ENCODE results near the gene SLC22A13. TPM values are rescaled to one million over a fixed set of nuclear protein-coding genes. Genes with fewer than 3 reads are reported as not detected.

Gene SLC22A13
- polyA plus RNA-seq, 1 experiment, result 0.15 TPM

- ChIA-PET CTCF (no interaction called here), POLR2A (no interaction called here)
- TF ChIP-seq CTCF (IDR thresholded peaks at IDR 0.05; ENCODE audit: low read depth, low read length), result no peak
- no peaks in the 10 kb centered on the region for H3K27me3 ChIP-seq (ENCODE audit: control insufficient read depth, insufficient read depth, low read length)
- H3K9me3 ChIP-seq (ENCODE audit: control insufficient read depth, insufficient read depth, low read length), result no peaks in the 10 kb centered on the region
- H3K4me3 ChIP-seq (ENCODE audit: low read depth, low read length), result no peak overlapping the region
- no peak overlapping the region for H3K27ac ChIP-seq (ENCODE audit: low read depth, low read length)
- DNase-seq (ENCODE audit: low read depth, low spot score), result no peak
Observed at GRCh38 chr3:38224357-38224756, 41.3 kb upstream of the SLC22A13 start.

GRCh38 chr3:38226273-38226672 lies 39.3 kb upstream of the SLC22A13 start:
- Histone ChIP-seq H3K27ac (ENCODE audit: low read depth, low read length) (no peak overlapping the region), H3K27me3 (ENCODE audit: control insufficient read depth, insufficient read depth, low read length) (no peaks in the 10 kb centered on the region), H3K4me3 (ENCODE audit: low read depth, low read length) (no peak overlapping the region), H3K9me3 (ENCODE audit: control insufficient read depth, insufficient read depth, low read length) (no peaks in the 10 kb centered on the region)
- ChIA-PET POLR2A (no interaction called here), CTCF (interaction anchor here (0.9 kb wide), 1 partner anchor 120 kb away, joined by 4 read pairs; the partner anchor contains the start of gene XYLB)
- DNase-seq (ENCODE audit: low read depth, low spot score), result no peak
- TF ChIP-seq CTCF (IDR thresholded peaks at IDR 0.05; ENCODE audit: low read depth, low read length), result no peak

GRCh38 chr3:38227989-38228388 lies 37.6 kb upstream of the SLC22A13 start:
- Histone ChIP-seq H3K4me3 (ENCODE audit: low read depth, low read length) (no peak overlapping the region), H3K27me3 (ENCODE audit: control insufficient read depth, insufficient read depth, low read length) (no peaks in the 10 kb centered on the region), H3K9me3 (ENCODE audit: control insufficient read depth, insufficient read depth, low read length) (no peaks in the 10 kb centered on the region), H3K27ac (ENCODE audit: low read depth, low read length) (peak overlapping the region; percentile 58)
- ChIA-PET POLR2A (no interaction called here), CTCF (no interaction called here)
- no peak for DNase-seq (ENCODE audit: low read depth, low spot score)
- TF ChIP-seq CTCF (IDR thresholded peaks at IDR 0.05; ENCODE audit: low read depth, low read length), result no peak

GRCh38 chr3:38229036-38229435 lies 36.6 kb upstream of the SLC22A13 start:
- CTCF ChIA-PET, result no interaction called here
- TF ChIP-seq CTCF (IDR thresholded peaks at IDR 0.05; ENCODE audit: low read depth, low read length), result no peak
- Histone ChIP-seq H3K9me3 (ENCODE audit: control insufficient read depth, insufficient read depth, low read length) (no peaks in the 10 kb centered on the region), H3K27me3 (ENCODE audit: control insufficient read depth, insufficient read depth, low read length) (no peaks in the 10 kb centered on the region), H3K27ac (ENCODE audit: low read depth, low read length) (no peak overlapping the region), H3K4me3 (ENCODE audit: low read depth, low read length) (no peak overlapping the region)
- no peak for DNase-seq (ENCODE audit: low read depth, low spot score)
- POLR2A ChIA-PET, result no interaction called here

- CTCF ChIA-PET, result no interaction called here
- H3K27ac ChIP-seq (ENCODE audit: low read depth, low read length), result no peak overlapping the region
- POLR2A ChIA-PET, result no interaction called here
Observed at GRCh38 chr3:38232701-38233100, 32.9 kb upstream of the SLC22A13 start.

More at GRCh38 chr3:38232701-38233100, 32.9 kb upstream of the SLC22A13 start:
- Histone ChIP-seq H3K9me3 (ENCODE audit: control insufficient read depth, insufficient read depth, low read length) (no peaks in the 10 kb centered on the region), H3K27me3 (ENCODE audit: control insufficient read depth, insufficient read depth, low read length) (no peaks in the 10 kb centered on the region), H3K4me3 (ENCODE audit: low read depth, low read length) (no peak overlapping the region)
- DNase-seq (ENCODE audit: low read depth, low spot score), result no peak
- no peak for TF ChIP-seq CTCF (IDR thresholded peaks at IDR 0.05; ENCODE audit: low read depth, low read length)
